ENCODE measurements around the gene ZBTB20. TPM values are rescaled to one million over a fixed set of nuclear protein-coding genes. Genes with fewer than 3 reads are reported as not detected.

Gene ZBTB20
- total and polyA plus RNA-seq, 2 of the 4 experiments (the other 2 are of a cell fraction): 0.75 to 14.7 TPM

DNA sequence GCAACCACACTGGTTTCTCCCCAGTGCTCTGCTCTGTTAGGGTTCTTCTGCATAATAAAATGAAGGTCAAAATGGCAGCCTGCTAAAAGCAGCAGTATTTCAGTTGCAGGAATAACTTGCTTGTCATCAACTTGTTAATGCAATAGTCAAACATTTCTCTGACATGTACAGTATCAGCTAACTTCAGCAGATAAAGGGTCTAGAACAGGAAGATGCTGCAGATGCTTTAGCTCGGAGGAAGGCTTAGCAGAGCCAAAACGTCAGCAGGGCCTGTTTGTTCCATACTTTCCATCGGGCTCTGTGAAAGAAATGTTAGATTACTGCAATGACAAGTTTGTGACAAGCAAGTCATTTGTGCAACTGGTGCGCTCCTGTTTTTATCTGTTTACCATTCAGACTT is 561.4 kb downstream of the ZBTB20 start:
- no peak overlapping the region for H2AFZ ChIP-seq (replicated peaks; ENCODE audit: low read length, poor library complexity)
- no peak overlapping the region for H3K56ac ChIP-seq (ENCODE audit: extremely low read depth, insufficient read depth, low read length)
- no peak overlapping the region for H3K4ac ChIP-seq (ENCODE audit: low read depth, low read length)
- TF ChIP-seq BHLHE40 (IDR thresholded peaks at IDR 0.05; ENCODE audit: low read depth, low read length): no peak
- TF ChIP-seq NFE2L2 (IDR thresholded peaks at IDR 0.05; ENCODE audit: low read depth, low read length): no peak
- TF ChIP-seq, protein P1, sequence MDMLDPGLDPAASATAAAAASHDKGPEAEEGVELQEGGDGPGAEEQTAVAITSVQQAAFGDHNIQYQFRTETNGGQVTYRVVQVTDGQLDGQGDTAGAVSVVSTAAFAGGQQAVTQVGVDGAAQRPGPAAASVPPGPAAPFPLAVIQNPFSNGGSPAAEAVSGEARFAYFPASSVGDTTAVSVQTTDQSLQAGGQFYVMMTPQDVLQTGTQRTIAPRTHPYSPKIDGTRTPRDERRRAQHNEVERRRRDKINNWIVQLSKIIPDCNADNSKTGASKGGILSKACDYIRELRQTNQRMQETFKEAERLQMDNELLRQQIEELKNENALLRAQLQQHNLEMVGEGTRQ (IDR thresholded peaks at IDR 0.05; ENCODE audit: low read depth, low read length): no peak
- CTCF ChIA-PET: no interaction called here
- 0 out of 2 replicates have a peak overlapping the region, but pooled peaks have one; percentile 48 for H3K23ac ChIP-seq (ENCODE audit: low read depth, low read length)
- no peak overlapping the region for H3K4me2 ChIP-seq (ENCODE audit: low read depth, low read length)
- WGBS, 2 experiments (ENCODE audit: extremely low coverage in 2 of 2, insufficient read length in 1 of 2): 31% methylated on average over 4 of the region's 4 CpGs; no CpG with 5 or more reads in 1 of the 2 experiments
- no peak overlapping the region for H2BK120ac ChIP-seq (ENCODE audit: low read depth, low read length)
- peaks cover 1% of the 10 kb centered on the region; the same call in 1 of the 2 replicates for H3K36me3 ChIP-seq (ENCODE audit: control insufficient read depth, insufficient read depth, low read length)
- H4K8ac ChIP-seq (ENCODE audit: low read depth in 2 of 2, low read length in 2 of 2): peak overlapping the region in 1 of 2 experiments; percentile 25; a peak in 1 of 4 replicates
- H3K9ac ChIP-seq (ENCODE audit: low read depth, low read length): no peak overlapping the region
- no peak overlapping the region for H4K5ac ChIP-seq (ENCODE audit: low read depth, low read length)
- H2BK20ac ChIP-seq (ENCODE audit: low read depth, low read length): no peak overlapping the region
- H3K9me3 ChIP-seq (ENCODE audit: control insufficient read depth, insufficient read depth, low read length): no peaks in the 10 kb centered on the region
- no peak overlapping the region for H2BK15ac ChIP-seq (ENCODE audit: low read depth, low read length)
- H3K18ac ChIP-seq (ENCODE audit: low read depth, low read length): no peak overlapping the region
- H3K27ac ChIP-seq (ENCODE audit: insufficient read depth, low read length): no peak overlapping the region
- dilution Hi-C loops (cut with HindIII; ENCODE audit: low sequenced_read_pairs, unreplicated experiment) (no loop called here), intact Hi-C loops (cut with micrococcal nuclease) (no loop called here), in situ Hi-C loops (cut with MboI; ENCODE audit: low sequenced_read_pairs) (no loop called here)
- H4K20me1 ChIP-seq (ENCODE audit: insufficient read depth, low read length): no peaks in the 10 kb centered on the region; the same call in 1 of the 2 replicates
- peaks cover 2% of the 10 kb centered on the region; the same call in 1 of the 2 replicates for H3K4me1 ChIP-seq (ENCODE audit: control insufficient read depth, insufficient read depth, low read length)
- DNase-seq: no peak
- no peak overlapping the region for H2AK5ac ChIP-seq (ENCODE audit: low read depth, low read length)
- ATAC-seq (ENCODE audit: low read depth): no peak
- H2BK5ac ChIP-seq (ENCODE audit: low read depth, low read length, poor library complexity, severe bottlenecking): no peak overlapping the region
- H4K91ac ChIP-seq (ENCODE audit: insufficient read depth, low read depth, low read length): no peak overlapping the region
- H3K14ac ChIP-seq (replicated peaks; ENCODE audit: low read depth, low read length): no peak overlapping the region
- H3K9me1 ChIP-seq (ENCODE audit: insufficient read depth, low read length): peaks cover 9% of the 10 kb centered on the region; the same call in 1 of the 2 replicates
- no peak overlapping the region for H3K4me3 ChIP-seq (ENCODE audit: insufficient read depth, low read depth, low read length)
- peaks cover 19 to 40% of the 10 kb centered on the region in 2 experiments for H3K79me1 ChIP-seq (ENCODE audit: low read depth in 1 of 2, low read length in 2 of 2)
- H2AK9ac ChIP-seq (replicated peaks; ENCODE audit: low read depth, low read length, poor library complexity): no peak overlapping the region
- POLR2A ChIA-PET (ENCODE audit: unreplicated experiment): no interaction called here
- H3K27me3 ChIP-seq (ENCODE audit: control insufficient read depth, insufficient read depth, low read length): no peaks in the 10 kb centered on the region
- BruUV-seq (replicated peaks): no TSS peak

Data from IMR-90 (cell line).